GM21786 (cell line): ENCODE data around the gene ATP11C.
A peak's percentile ranks its signal among the peaks of the same experiment; 100 is the strongest.
"Not testable (repeated sequence)": the region's sequence is repeated elsewhere in the genome, so short reads cannot be mapped to it uniquely, and the experiment has no call there.

Experiments used
- ATAC-seq: cut with Tn5 transposase; IDR thresholded peaks from one replicate; pipeline ENCODE4 v1.9.1; 2021; ENCODE audit not compliant: unreplicated experiment

The ATP11C gene

DNA sequence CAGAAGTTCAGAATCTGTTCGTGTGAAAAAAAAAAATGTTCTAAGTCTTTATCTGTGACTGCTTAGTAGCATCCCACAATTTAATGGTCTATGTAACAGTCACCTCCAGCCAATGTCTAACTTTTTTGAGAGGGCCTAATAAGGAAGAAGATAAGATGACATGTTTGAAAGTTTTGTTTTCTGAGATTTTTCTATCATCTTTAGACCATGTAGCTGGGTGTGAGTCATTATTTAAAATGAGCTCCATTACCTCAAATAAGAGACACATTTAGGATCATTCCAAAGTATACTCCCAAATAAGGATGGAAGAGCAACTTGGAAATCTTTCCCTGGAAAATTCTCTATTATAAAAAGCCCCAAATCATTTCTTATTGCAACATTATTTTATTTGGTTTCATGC is 196.7 kb downstream of the ATP11C start:
- ATAC-seq: no peak

DNA sequence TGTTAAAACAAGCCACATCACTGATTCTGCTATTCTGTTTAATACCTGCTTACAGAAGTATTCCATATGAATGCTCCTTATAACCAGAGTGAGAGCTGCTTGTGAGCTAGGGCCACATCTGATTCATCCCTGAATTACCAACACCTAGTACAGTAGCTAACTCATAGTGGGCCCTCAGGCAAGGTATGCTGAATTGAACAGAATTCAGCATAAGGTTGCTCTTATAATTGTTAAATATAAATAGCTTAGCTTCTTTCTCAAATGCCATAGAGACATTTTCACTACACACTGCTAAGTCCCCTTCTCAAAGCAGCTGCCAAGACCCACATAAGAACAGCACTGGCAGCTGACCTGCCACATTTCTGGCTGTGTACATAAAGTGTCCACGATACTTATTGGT is 197.9 kb downstream of the ATP11C start:
- no peak for ATAC-seq

DNA sequence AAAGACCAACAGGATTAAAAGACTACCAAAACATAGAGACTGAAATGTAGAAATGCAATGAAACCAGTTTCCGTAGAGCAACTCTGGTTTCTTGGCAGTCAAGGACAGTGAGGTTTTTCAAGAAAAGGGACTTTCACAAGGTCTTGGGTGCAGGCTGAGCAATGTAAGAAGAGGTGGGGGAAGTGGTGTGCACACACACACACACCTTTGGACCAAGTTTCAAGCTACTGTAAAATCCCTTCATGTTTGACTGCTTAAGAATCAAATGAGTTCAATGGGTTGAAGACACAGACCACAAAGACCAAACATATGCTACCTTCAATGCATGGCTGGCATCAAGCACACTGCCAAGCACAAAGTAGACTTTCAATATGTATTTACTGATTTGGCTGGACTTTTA is 207.1 kb downstream of the ATP11C start:
- ATAC-seq: peak; percentile 94

DNA sequence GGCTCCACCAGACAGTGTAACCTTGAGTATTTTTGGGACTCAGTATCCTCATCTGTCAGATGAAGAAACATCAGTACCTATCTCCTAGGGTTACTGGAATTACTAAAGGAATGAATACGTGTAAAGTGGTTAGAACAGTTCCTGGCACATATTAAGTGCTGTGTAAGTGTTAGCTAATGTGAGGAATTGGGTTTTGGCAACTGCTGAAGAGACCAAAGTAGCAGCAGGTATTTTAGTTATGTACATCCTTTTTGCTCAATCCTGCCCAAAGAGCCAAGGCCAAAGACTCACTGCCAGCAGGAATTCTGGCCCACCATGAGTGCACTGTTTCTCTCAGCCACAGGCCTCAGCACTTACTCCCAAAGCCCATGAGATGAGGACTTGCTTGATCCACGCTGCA is 208.2 kb downstream of the ATP11C start:
- ATAC-seq: no peak

DNA sequence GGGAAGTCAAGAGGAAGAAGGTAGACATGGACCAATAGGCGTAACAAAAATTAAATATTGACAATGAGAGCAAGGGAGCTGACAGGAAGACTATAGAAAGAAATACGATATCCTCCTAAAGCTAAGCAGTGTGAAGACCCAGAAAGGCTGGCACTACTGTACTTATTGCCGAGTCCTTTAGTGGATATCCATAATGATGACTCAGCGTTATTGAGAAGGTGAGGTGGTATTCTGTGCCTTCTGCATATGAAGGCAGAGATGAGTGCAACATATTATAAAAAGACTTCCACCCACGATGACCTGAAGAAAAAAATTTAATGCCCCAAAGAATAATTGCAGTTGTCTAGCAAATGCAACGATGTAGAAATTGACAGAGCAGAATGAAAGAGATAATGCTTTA is 211.9 kb downstream of the ATP11C start:
- no peak for ATAC-seq

DNA sequence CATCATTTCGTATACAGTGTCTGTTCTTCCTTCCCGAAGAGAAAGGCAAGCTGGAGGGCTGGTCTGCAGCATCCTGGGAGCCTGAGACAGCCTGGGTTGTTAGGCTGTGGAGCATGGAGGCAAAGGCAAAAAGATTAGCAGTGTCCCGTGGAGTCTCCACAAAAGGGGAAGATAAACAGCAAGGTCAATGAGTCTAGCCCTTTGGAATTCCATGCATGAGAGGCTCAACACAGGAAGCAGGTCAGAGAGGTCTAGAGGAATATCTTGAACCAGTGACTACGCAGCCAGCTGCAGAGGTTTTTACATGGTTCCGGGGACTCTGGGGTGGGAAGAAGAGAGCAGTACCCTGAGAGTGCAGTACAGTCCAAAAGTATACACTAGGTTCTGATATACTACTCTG is 212.7 kb downstream of the ATP11C start:
- ATAC-seq: no peak

DNA sequence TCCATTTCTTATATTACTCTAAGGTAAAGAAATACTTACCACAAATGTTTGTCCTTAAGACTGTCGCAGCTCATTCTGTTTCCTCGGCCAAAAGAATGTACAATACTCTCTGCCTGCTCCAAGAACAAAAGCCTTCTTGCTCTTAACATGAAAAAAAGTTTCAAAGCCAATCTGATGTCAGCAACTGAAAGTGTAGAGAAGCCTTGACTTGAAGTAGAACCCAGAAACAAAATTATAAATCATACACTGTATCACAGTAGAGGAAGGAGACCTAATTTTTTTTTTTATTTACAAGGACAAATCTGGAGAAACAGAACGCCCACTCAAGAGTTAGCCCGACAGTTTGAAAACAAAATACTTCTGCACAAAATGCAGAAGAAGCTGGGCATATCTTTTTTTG is 224.8 kb downstream of the ATP11C start, which contains the start of gene MCF2:
Gene MCF2 (minus strand): TSS at position 101 of the 400 bp plus-strand sequence. CDS start 56,423 bp downstream, outside the sequence.
- no peak for ATAC-seq

DNA sequence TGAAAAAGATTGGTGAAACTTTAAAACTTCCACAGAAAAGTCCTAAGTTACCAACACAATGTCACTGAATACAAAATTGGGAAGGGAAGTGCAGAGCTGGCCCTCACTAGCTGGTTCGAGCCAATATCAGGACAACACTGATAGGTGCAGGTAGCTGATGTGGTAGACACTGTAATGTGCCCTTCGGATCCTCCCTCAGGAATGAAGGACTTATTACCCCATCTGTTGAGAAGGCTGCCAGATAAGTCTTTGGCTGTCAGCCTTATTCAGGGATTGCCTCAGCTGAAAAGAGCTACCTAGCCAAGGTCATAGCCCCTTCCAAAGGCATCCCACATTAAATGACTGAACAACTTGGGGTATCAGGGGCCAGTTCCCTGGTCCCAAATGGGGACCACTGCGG is 230.2 kb downstream of the ATP11C start:
- no peak for ATAC-seq

DNA sequence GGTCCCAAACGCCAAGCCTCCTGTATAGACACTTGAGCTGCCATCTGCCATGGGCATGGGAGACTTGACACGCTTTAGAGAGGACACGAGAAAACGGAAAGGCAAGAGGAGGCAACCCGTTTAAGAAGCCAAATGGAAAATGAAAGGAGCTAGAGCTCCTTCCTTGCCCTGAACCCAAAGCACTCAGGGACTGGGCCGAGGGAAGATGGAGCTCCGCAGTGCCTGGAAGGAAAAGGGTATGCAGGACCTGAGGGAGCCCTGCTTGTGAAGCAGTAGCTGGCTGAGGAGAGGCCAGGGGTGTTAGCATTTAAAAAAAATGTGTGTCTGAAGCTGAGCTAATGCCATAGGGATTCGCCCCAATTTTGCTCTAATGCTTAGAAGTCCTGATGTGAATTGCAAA is 239.9 kb downstream of the ATP11C start:
- ATAC-seq: peak; percentile 9

DNA sequence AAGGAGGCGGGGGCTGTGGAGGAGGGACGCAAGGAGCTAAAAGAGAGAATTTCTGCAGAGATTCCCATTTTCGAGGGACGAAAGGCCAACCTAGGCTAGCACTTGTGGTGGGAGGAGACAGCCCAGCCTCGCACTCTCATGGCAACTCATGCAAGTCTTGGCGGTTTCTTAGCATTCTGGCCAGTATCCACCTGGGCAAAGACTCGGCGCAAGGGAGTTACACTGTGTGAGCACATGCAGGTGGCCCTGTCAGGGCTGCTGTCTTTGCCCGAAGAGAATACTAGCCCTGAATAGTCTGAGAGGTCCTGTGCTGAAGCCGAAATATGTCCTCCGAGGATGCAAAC is 240.4 kb downstream of the ATP11C start:
- peak; percentile 46 for ATAC-seq

DNA sequence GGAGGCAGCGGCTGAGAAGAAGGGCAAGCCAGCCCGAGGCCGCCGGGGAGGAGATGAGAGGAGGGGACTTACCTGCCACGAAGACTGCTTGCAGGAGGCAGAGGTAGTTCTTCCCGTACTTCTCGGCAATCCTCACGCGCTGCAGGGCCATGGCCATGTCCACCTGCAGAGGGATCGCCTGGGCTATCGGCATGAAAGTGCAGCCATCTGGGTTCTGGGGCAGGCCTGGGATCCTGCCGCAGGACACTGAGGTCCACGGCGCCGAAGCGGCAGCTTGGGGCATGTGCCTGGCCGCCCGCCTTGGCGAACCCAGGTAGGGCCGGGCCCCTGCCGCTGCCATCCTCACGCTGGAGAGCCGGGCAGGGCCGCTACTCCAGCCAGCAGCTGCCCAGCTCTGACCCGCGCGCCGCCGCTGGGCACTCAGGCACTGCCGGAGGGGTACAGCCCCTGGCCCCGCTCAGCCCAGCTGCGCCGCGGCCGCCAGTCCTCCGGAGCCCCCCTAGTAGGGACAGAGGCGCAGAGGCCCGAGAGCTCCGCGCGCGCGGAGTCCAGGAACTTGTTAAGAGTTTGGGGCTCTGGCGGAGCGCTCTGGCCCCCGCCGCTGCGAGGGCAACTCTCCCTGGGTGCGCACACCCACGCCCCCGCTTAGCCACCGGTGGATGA is 240.9 kb downstream of the ATP11C start:
- ATAC-seq: peak; percentile 36

DNA sequence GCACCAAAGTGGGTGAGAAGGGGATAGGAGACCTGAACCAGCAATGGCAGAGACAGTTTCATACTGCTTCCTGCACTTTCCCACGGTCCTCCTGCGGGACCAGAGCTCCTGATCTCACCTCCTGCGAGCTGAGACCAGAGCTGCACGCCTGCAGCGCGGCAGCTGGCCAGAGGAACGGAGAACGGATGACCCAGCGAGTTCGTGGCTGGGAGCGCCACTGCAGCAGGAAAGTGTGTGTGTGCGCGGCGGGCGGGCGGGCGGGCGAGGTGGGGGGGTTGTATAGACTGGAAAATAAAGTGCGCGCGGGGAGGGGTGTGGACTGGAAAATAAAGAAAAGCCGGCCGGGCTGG is 241.4 kb downstream of the ATP11C start:
- no peak for ATAC-seq

DNA sequence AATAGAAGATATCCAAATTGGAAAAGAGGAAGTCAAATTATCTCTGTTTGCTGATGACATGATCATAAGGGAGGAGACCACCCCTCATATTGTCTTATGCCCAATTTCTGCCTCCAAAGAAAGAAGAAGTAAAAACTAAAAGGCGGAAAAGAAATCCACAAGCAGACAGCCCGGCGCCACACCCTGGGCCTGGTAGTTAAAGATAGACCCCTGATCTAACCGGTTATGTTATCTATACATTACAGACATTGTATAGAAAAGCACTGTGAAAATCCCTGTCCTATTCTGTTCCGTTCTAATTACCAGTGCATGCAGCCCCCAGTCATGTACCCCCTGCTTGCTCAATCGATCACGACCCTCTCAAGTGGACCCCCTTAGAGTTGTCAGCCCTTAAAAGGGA is 247.7 kb downstream of the ATP11C start:
- ATAC-seq: not testable (repeated sequence)

DNA sequence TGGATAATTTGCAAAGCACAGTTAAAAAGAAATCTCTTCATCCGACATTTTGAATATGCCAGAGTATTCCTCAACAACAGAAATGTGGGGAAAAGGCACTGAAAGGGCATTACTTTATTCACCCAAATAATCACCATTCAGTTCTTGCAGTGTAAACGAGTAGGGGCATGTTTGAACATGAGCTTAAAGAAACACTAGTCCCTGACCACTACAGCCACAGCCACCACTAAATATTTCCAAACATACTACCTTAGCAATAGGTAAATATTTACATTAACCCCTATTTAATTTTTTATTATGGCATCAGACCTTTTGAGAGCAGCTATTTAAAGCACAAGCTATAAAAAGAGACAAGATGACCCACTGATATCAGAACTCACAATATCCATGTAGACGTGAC is 252.5 kb downstream of the ATP11C start:
- no peak for ATAC-seq
